GM18526 (cell line): ENCODE measurements around the gene MYO1C.

ENCODE experiments used
- POLR2A ChIP-seq: IDR thresholded peaks from 3 replicates; pipeline ENCODE4 v1.6.1; 2011; ENCODE audit not compliant: insufficient read length; ENCODE audit errors: extremely low read depth

The MYO1C gene

GRCh38 chr17:1478418-1478817 is 14.1 kb downstream of the MYO1C start:
- no peak for TF ChIP-seq POLR2A

- no peak for TF ChIP-seq POLR2A
Measured at GRCh38 chr17:1475321-1475854, 17.1 kb downstream of the MYO1C start.

GRCh38 chr17:1474402-1475189 is 17.9 kb downstream of the MYO1C start:
- TF ChIP-seq POLR2A, result no peak

- no peak for TF ChIP-seq POLR2A
Measured at GRCh38 chr17:1473841-1474240, 18.6 kb downstream of the MYO1C start.

- TF ChIP-seq POLR2A, result no peak
Measured at GRCh38 chr17:1473170-1473569, 19.3 kb downstream of the MYO1C start.

GRCh38 chr17:1471911-1472821 is 20.3 kb downstream of the MYO1C start:
- TF ChIP-seq POLR2A, result no peak

GRCh38 chr17:1471490-1471889 is 21.0 kb downstream of the MYO1C start:
- TF ChIP-seq POLR2A, result no peak

GRCh38 chr17:1470755-1471462 is 21.6 kb downstream of the MYO1C start:
- no peak for TF ChIP-seq POLR2A

- TF ChIP-seq POLR2A, result no peak
Measured at GRCh38 chr17:1470071-1470754, 22.3 kb downstream of the MYO1C start.

GRCh38 chr17:1469231-1469852 is 23.1 kb downstream of the MYO1C start:
- no peak for TF ChIP-seq POLR2A

GRCh38 chr17:1467898-1468492 is 24.5 kb downstream of the MYO1C start:
- TF ChIP-seq POLR2A, result no peak

- TF ChIP-seq POLR2A, result no peak
Measured at GRCh38 chr17:1467258-1467657, 25.2 kb downstream of the MYO1C start.

- no peak for TF ChIP-seq POLR2A
Measured at GRCh38 chr17:1464186-1464585, 28.3 kb downstream of the MYO1C start.
